Measurements from ENCODE around the gene EXOC3L1. TPM values are rescaled to one million over a fixed set of nuclear protein-coding genes. Genes with fewer than 3 reads are reported as not detected.

EXOC3L1 gene
- total RNA-seq, 1 donor = under 0.01 TPM

DNA sequence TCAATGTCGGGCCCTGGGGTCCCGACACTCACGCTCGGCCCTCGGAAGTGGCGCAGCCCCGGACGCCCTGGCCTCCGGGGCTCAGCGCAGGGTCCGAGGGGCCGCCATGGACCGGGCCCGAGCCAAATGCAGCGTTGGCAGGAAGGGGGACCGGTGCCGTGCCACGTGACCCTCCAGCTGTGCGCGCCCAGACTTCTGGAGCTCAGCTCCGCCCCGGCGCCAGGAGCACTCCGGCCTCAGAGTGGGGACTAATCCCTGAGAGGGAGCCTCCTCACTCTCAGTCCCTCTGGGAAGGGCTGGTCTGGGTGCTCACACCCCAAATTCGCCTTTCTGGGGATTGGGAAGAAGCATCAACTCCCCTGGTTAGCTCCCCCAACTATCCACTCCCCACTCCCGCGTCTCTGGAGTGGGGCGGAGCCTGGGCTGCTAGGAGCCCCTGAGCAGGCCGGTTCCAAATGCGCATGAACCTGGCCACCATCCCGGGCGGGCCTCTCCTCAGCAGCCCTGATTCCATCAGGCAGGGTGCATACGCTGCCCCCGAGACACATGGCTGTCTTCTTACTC lies 39.0 kb downstream of the EXOC3L1 start, which contains the start of gene B3GNT9:
Gene B3GNT9 (minus strand): TSS at position 166 of the 564 bp plus-strand sequence. CDS start 513 bp downstream, outside the sequence.
- peak in 1 of 3 donors; percentile 57 for DNase-seq (ENCODE audit: low read depth in 2 of 3, low spot score in 2 of 3)

DNA sequence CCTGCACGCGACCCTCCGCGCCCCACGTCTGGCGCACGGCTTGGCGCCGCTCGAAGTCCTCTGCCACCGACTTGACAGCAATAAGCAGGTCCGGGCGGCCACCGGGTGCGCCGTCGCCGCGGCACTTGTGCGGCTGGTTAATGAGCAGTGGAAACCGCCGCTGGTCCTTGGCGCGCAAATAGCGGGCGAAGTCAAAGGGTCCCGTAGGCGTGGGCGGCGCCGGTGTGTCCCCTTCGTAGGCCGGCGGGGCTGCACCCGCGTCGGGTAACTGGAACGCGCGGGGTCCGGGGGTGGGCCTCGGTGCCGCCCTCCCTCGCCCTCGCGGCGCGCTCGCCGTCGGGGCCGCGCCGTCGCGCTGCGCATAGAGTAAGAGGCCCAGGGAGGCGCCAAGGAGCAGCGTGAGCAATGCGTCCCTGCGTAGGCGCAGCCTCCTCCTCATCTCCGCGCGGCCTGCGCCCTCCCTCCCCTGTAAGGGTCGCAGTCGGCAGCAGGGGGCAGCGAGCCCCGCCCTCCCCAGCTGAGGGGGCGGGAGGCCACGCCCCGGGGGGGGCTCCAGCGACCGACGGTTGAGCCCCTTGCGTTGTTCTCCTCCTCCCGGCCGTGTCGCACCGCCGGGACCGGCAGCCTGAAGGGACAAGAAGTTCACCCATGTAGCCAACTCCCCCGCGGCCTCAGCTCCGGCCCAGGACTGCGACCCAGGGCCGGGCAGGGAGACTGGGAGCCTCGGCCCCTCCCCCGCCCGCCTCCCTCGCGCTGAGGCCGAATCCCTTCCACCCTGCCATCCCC lies 39.7 kb downstream of the EXOC3L1 start:
- peak in 2 of 3 donors; percentile 70 to 80 for DNase-seq (ENCODE audit: low read depth in 2 of 3, low spot score in 2 of 3)

DNA sequence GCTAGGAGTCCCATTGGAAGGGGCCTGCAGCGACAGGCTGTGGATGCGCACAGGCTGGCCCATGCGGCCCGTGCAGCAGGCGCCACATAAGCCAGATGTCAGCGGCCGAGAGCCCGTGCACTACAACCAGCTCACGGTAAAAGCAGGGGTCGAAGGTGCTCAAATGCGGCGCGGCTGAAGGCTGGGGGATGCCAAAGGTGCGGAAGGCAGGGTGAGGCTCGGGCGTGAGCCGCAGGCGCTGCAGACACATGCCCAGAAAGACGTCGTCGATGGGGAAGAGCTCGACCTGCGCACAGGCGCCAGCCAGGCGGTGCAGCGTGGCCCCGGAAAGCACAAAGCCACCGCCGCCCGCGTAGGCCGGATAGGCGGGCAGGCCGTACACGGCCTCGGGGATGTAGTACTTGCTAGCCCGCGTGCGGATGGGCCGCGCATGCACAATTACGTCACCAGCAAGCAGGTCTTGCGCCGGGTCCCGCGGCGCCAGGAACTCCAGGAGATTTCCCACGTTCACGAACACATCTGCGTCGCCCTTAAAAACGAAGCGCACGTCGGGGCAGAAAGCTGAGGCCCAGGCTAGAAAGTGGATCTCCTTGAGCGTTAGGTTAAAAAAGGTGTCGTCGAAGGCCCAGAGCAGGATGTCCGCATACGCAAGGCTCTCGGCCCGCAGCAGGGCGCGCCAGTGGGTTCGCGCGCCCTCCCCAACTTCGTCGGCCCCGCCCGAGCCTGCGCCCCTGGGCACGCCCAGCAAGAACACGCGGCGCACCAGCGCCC lies 40.5 kb downstream of the EXOC3L1 start:
- DNase-seq (ENCODE audit: low read depth in 2 of 3, low spot score in 2 of 3) = no peak

DNA sequence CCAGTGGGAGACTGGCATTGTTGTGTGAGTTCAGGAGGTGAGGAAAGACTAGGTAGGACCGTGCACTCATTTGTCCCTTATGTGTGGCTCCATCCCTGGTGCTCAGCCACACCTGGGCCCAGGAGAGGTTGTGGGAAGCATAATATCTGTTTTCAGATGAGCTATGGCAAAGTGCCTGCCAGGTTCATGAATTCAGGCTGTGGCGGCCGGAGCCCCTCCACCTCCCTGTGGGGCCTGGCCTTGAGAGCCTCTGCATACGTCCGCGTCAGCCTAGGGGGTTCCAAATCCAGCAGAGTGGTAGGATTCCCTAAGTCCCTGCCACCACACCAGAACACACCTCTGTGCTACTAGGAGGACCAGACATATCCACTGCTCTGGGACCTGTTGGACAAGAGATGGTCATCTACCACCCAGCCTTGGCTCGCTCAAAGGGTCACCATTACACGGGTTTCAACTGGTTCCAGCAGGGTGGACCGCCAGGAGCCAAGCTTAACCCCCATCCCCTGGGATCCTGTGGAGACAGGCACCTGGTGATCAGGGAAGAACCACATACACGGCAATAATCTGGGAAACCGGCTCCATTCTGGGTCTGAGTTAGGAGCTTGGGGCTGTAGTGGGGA lies 41.2 kb downstream of the EXOC3L1 start:
- DNase-seq (ENCODE audit: low read depth in 2 of 3, low spot score in 2 of 3) = no peak

DNA sequence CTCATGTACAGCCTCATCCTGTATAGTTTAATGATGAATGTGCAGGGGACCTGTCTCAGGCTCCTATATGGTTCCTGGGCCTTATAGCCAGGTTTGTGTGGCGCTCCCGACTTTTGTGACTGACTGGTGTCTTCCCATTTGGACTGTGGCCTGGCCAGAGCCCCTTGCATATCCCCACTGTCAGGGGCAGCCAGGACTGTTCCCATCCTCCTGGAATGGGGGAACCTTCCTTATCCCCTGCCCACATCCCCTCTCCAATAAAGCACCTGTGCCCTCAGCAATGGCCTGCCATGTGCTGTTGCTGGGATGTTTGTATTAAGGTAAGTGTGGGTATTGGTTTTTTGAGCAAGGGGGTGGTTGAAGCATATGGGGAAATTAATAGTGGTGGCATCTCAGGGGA lies 41.7 kb downstream of the EXOC3L1 start:
- DNase-seq (ENCODE audit: low read depth in 2 of 3, low spot score in 2 of 3) = no peak

DNA sequence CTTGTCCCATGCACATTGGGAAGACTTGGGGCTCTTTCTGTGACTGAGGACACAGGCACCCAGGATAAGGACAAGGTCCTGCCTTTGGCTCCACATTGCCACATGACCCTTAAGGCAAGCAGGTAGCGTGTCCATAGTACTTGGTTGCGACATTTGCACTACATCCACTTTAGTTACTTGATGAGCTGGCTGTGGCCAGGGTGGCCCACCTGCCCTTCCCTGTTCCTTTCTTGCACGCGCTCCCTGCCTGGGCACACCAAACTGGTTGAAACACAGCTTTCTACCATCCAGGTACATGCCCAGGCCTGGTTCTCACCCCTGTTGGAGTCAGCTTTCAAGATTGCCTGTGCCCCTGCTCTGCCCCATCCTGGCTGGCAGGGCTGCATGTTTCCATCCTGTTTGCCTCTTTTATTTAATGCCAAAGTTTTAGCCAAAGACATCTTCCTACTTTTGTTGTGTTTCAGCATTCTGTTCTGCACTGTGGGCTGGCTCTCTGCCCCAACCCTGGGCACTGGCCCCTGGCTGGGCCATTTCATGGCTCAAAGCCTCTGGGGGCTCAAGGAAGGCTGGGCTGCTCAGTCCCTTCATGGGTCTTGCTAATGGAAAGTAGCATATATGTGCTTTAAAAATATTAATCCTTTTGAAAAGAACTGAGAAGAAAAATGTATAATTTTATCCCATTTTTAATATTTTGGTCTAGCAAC lies 42.3 kb downstream of the EXOC3L1 start:
- DNase-seq (ENCODE audit: low read depth in 2 of 3, low spot score in 2 of 3) = no peak

DNA sequence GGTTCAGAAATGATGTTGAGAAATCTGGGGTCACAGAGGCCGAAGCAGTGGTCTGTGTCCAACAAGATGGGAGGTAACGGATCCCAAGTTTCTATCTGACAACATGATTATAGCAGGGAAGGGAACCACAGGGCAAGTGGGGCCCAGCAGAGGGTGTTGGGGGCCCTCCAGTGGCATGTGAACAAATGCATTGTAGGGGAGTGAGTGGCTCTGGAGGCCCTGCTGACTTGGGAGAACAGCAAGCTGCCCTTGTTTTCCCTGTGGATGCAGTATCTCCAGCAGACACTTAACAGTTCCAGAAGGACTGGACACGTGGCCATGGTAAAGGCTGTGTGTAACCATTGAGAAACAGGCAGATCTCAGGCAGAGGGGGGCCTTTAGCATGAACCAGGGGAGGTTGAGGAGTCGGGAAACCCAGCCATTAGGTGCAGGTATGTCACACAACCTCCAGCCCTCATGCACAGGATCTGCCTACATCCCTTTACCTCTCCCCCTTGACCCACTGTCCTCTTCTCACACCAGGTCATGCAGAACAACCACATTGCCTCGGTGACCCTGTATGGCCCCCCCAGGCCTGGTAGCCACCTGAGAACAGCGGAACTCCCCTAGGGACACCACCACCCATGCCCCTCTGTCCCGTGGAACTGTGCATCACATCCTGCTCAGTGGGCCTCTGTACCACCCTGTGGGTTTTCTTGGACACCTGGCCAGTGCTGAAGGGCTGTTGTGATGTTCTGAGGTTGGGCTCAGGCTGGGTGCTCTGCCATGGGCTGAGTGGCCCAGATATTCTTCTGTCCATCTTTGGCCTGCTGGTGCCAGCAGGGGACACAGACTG lies 43.2 kb downstream of the EXOC3L1 start:
- DNase-seq (ENCODE audit: low read depth in 2 of 3, low spot score in 2 of 3) = no peak

DNA sequence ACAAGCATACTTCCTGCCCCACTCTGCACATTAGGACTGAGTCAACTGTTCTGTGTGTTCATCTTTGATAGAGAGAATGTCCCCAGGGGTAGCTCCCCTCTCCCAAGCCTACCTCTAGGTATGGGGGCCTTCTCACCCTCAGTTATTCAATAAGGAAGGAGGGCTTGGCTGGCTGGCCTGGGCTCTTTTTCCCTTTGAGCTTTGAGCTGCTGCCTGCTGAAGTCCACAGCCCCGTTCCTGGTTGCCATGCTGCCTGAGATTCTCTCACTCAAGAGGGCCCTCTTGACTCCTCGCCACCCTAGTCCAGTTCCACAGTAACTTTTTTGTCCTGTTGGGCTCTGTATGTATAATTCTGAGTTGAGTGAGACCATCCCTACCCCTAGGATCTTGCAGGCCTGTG lies 44.2 kb downstream of the EXOC3L1 start:
- DNase-seq (ENCODE audit: low read depth in 2 of 3, low spot score in 2 of 3) = no peak

DNA sequence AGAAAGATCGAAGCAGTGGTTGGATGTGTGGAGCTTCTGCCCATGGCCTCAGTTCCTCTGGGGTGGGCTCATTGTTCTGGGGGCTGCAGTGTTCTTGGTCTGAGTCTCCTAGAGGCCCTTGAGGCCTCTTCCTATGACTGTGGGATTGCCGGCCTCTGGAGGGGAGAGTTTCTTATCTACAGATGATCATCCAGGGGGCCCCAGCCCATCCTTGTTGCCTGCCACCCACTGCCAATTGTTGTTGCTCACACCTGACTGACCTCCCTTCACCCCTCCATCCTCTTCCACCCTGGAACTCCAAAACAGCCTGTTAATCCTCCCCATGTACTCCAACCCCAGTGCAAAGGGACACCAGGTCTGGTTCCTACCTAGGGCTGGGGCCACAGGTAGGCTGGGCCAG lies 45.0 kb downstream of the EXOC3L1 start:
- no peak for DNase-seq (ENCODE audit: low read depth in 2 of 3, low spot score in 2 of 3)

DNA sequence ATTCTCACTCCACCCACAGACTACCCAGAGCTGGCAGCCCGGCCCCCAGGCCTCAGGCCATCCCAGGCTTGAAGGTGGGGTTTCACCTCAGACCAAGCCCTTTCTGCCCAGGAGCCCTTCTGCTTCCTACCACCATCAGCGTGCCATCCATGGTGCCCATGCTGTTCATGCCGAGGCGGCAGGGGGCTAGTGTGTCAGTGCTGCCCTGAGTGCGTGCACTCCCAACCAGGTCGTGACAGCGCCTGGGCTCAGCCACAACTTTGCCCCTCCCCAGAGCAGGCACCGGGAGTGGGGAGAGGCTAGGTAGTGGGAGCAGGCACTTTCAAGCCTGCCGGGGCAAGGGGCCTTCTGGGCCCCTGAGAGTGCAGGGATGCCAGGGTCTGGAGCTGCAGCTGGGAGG lies 47.6 kb downstream of the EXOC3L1 start:
- no peak for DNase-seq (ENCODE audit: low read depth in 2 of 3, low spot score in 2 of 3)

DNA sequence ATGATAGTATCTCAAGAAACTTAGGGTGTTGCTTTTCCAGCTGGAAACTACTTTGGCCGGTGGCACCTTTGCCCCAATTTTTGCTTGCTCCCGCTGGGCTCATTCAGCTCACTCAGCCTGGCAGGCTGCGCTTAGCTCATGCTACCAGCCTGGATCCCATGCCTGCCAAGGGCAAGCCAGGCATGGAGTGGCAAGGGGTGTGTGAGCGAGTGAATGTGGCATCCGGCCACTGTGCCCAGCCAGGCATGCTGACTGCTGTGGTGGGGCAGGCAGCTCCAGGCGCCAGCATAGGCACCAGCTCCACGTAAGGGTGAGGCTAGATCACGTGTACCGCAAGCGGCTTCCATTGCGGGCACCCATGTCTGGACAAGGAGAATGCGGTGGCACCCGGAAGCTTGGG lies 48.5 kb downstream of the EXOC3L1 start:
- no peak for DNase-seq (ENCODE audit: low read depth in 2 of 3, low spot score in 2 of 3)

DNA sequence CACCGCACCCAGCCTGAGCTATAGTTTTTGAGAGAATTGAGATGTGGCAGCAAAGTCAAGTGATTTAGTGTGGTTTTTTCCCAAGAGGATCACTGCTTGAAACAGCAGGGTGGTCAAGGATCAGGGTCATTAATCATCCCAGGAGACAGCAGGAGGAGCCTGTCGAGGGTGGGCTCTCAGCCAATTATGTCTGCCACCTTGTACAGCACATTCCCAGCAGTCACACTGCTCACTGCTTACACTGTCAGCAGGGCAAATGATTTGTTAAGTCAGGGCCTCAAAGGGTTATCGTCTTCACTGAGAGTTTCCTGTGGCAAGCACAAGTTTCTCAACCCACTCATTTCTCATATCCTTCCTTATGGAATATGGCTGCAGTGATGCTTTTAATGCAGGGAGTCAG lies 52.3 kb downstream of the EXOC3L1 start:
- DNase-seq (ENCODE audit: low read depth in 2 of 3, low spot score in 2 of 3) = no peak

Small RNAs within 50 kb of the gene (small RNA-seq; reads per million reads assigned to genes)
- gene MIR328 = 16.2 reads per million, percentile 94 among the genes with 10 or more reads in this experiment

Other genes with a start within 250 kb of the EXOC3L1 start
- 4.6 TPM for gene CES3, start 228.9 kb downstream of the EXOC3L1 start, total RNA-seq
- 8.1 TPM for gene CES4A, start 201.5 kb downstream of the EXOC3L1 start, total RNA-seq
- 55.7 TPM for gene CBFB, start 161.0 kb downstream of the EXOC3L1 start, total RNA-seq
- 21.0 TPM for gene PHAF1, start 80.2 kb downstream of the EXOC3L1 start, total RNA-seq
- 9.2 TPM for gene B3GNT9, start 39.1 kb downstream of the EXOC3L1 start, total RNA-seq
- gene TRADD, start 30.2 kb downstream of the EXOC3L1 start, total RNA-seq = 29.6 TPM
- 14.8 TPM for gene FBXL8, start 30.2 kb downstream of the EXOC3L1 start, total RNA-seq
- gene HSF4, start 25.4 kb downstream of the EXOC3L1 start, total RNA-seq = 1.3 TPM
- gene NOL3, start 19.6 kb downstream of the EXOC3L1 start, total RNA-seq = 0.54 TPM
- 12.9 TPM for gene MATCAP1, start 6.2 kb downstream of the EXOC3L1 start, total RNA-seq
- 91.8 TPM for gene E2F4, start 2.0 kb upstream of the EXOC3L1 start, total RNA-seq
- 1.6 TPM for gene ELMO3, start 9.0 kb upstream of the EXOC3L1 start, total RNA-seq
- 27.5 TPM for gene TMEM208, start 37.0 kb upstream of the EXOC3L1 start, total RNA-seq
- gene FHOD1, start 57.3 kb upstream of the EXOC3L1 start, total RNA-seq = 45.8 TPM
- 0.54 TPM for gene SLC9A5, start 58.8 kb upstream of the EXOC3L1 start, total RNA-seq
- gene PLEKHG4, start 89.4 kb upstream of the EXOC3L1 start, total RNA-seq = 23.4 TPM
- gene KCTD19, start 136.6 kb upstream of the EXOC3L1 start, total RNA-seq = 0.54 TPM
- 0.27 TPM for gene LRRC36, start 136.7 kb upstream of the EXOC3L1 start, total RNA-seq
- 5.1 TPM for gene TPPP3, start 203.4 kb upstream of the EXOC3L1 start, total RNA-seq
- gene ZDHHC1, start 226.3 kb upstream of the EXOC3L1 start, total RNA-seq = 6.7 TPM
- 0.27 TPM for gene HSD11B2, start 241.0 kb upstream of the EXOC3L1 start, total RNA-seq